ENCODE data around the gene SVOP. TPM values are rescaled to one million over a fixed set of nuclear protein-coding genes. Genes with fewer than 3 reads are reported as not detected.

SVOP gene
- total and polyA plus RNA-seq, 2 donors (not counting 1 experiment from before 2014, with no cell fraction given), result not detected

DNA sequence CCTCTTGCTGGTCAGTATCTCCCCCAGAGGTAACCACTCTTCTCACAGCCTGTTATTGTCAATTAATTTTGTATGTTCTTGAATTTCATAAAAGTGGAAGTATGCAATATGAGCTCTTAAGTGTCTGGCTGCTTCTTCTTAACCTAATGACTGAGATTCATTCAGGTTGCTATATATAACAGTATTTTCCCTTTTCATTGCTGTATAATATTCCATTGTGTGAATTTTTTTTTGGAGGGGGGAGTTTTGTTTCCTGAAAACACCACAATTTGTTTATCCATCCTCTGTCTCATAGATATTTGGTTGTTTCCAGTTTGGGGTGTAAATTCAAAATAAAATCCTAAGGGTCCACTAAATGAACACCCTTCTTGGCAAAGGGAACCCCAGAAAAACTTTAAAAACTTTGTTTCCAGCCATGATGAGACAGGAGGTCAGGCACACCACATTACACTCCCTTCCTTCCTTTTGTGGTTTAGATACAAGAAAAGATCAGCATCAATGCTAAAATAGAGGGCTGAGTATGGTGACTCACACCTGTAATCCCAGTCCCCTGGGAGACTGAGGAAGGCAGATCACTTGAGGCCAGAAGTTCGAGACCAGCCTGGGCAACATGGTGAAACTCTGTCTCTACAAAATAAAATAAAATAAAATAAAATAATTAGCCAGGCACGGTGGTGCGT is 145.0 kb downstream of the SVOP start:
- H3K27me3 ChIP-seq (replicated peaks in 1 of 4; ENCODE audit: control extremely low read depth in 1 of 4, control insufficient read depth in 3 of 4, insufficient read depth in 4 of 4, low read length in 3 of 4), result no peaks in the 10 kb centered on the region
- WGBS (ENCODE audit: insufficient coverage), result no CpG with 5 or more reads among the region's 3 CpGs
- H3K9ac ChIP-seq (ENCODE audit: low read length), result no peak overlapping the region
- Mint-ChIP-seq H3K4me3 (no peak overlapping the region), H3K27me3 (no peaks in the 10 kb centered on the region), H3K27ac (no peak overlapping the region), H3K9me3 (ENCODE audit: insufficient read depth) (no peaks in the 10 kb centered on the region), H3K4me1 (no peaks in the 10 kb centered on the region)
- no peaks in the 10 kb centered on the region for H3K36me3 ChIP-seq (replicated peaks in 1 of 2; ENCODE audit: control extremely low read depth in 1 of 2, control insufficient read depth in 1 of 2, extremely low read depth in 1 of 2, insufficient read depth in 2 of 2, low read length in 1 of 2)
- no peak overlapping the region for H3K4me2 ChIP-seq (replicated peaks; ENCODE audit: low read depth, low read length, poor library complexity, severe bottlenecking)
- H3K4me1 ChIP-seq (ENCODE audit: control insufficient read depth in 2 of 2, insufficient read depth in 2 of 2, low read length in 2 of 2), result no peaks in the 10 kb centered on the region
- ChIA-PET POLR2A (no interaction called here), CTCF (interaction anchor here (0.9 to 2.6 kb wide), 3 partner anchors 8 to 78 kb away, joined by 3 to 8 read pairs (median 4); no protein-coding TSS in a partner anchor)
- DNase-seq (no peak), ATAC-seq (ENCODE audit: low read depth) (no peak)
- H3K79me2 ChIP-seq (ENCODE audit: control insufficient read depth, insufficient read depth, low read length), result no peaks in the 10 kb centered on the region
- H3K4me3 ChIP-seq (ENCODE audit: control extremely low read depth in 1 of 5, extremely low read depth in 1 of 5, insufficient read depth in 1 of 5, low read depth in 2 of 5, low read length in 4 of 5), result no peak overlapping the region
- intact Hi-C loops (cut with micrococcal nuclease), result no loop called here
- no peaks in the 10 kb centered on the region for H4K20me1 ChIP-seq (ENCODE audit: control insufficient read depth, insufficient read depth, low read length, poor library complexity, severe bottlenecking)
- peaks cover 0 to 3% (median 0%) of the 10 kb centered on the region in 3 donors for H3K9me3 ChIP-seq (ENCODE audit: control extremely low read depth in 1 of 3, control insufficient read depth in 2 of 3, insufficient read depth in 1 of 3, low read length in 2 of 3)
- H2AFZ ChIP-seq (ENCODE audit: insufficient read depth, low read depth, low read length, poor library complexity, severe bottlenecking), result no peak overlapping the region
- no peak overlapping the region for H3K27ac ChIP-seq (ENCODE audit: low read length in 2 of 2)
- TF ChIP-seq EZH2 (IDR thresholded peaks at IDR 0.05; ENCODE audit: borderline replicate concordance, insufficient read depth, low read depth, low read length, poor library complexity, severe bottlenecking), result no peak
- TF ChIP-seq, protein P1, sequence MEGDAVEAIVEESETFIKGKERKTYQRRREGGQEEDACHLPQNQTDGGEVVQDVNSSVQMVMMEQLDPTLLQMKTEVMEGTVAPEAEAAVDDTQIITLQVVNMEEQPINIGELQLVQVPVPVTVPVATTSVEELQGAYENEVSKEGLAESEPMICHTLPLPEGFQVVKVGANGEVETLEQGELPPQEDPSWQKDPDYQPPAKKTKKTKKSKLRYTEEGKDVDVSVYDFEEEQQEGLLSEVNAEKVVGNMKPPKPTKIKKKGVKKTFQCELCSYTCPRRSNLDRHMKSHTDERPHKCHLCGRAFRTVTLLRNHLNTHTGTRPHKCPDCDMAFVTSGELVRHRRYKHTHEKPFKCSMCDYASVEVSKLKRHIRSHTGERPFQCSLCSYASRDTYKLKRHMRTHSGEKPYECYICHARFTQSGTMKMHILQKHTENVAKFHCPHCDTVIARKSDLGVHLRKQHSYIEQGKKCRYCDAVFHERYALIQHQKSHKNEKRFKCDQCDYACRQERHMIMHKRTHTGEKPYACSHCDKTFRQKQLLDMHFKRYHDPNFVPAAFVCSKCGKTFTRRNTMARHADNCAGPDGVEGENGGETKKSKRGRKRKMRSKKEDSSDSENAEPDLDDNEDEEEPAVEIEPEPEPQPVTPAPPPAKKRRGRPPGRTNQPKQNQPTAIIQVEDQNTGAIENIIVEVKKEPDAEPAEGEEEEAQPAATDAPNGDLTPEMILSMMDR (IDR thresholded peaks at IDR 0.05), result no peak

DNA sequence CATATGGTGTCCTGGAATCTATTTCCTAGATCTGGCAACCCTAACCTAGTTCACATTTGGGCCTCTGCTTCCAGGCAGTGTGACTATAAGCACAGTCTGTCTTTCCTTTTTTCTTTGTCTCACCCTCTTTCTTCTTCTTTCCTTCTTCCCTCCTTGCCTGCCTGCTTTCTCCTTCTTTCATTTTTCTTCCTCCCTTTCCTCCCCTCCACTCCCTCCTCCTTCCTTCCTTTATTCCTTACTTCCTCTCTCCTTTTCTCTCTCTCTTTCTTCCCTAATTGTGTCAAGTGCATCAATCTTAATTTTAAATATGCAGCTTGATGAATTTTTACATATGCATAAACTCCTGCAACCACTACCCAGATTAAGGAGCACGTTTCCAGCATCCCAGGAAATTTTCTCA is 145.6 kb downstream of the SVOP start:
- ChIA-PET POLR2A (no interaction called here), CTCF (interaction anchor here (1.8 to 2.6 kb wide), 2 partner anchors 9 to 75 kb away, joined by 4 to 8 read pairs; no protein-coding TSS in a partner anchor)
- Histone ChIP-seq H3K4me2 (replicated peaks; ENCODE audit: low read depth, low read length, poor library complexity, severe bottlenecking) (no peak overlapping the region), H3K9me3 (ENCODE audit: control extremely low read depth in 1 of 3, control insufficient read depth in 2 of 3, insufficient read depth in 1 of 3, low read length in 2 of 3) (peaks cover 0 to 3% (median 0%) of the 10 kb centered on the region in 3 donors), H3K4me3 (ENCODE audit: control extremely low read depth in 1 of 5, extremely low read depth in 1 of 5, insufficient read depth in 1 of 5, low read depth in 2 of 5, low read length in 4 of 5) (no peak overlapping the region), H3K27ac (ENCODE audit: low read length in 2 of 2) (no peak overlapping the region), H3K9ac (ENCODE audit: low read length) (no peak overlapping the region), H3K4me1 (ENCODE audit: control insufficient read depth in 2 of 2, insufficient read depth in 2 of 2, low read length in 2 of 2) (no peaks in the 10 kb centered on the region), H3K79me2 (ENCODE audit: control insufficient read depth, insufficient read depth, low read length) (no peaks in the 10 kb centered on the region), H3K27me3 (replicated peaks in 1 of 4; ENCODE audit: control extremely low read depth in 1 of 4, control insufficient read depth in 3 of 4, insufficient read depth in 4 of 4, low read length in 3 of 4) (no peaks in the 10 kb centered on the region), H3K36me3 (replicated peaks in 1 of 2; ENCODE audit: control extremely low read depth in 1 of 2, control insufficient read depth in 1 of 2, extremely low read depth in 1 of 2, insufficient read depth in 2 of 2, low read length in 1 of 2) (no peaks in the 10 kb centered on the region), H2AFZ (ENCODE audit: insufficient read depth, low read depth, low read length, poor library complexity, severe bottlenecking) (no peak overlapping the region), H4K20me1 (ENCODE audit: control insufficient read depth, insufficient read depth, low read length, poor library complexity, severe bottlenecking) (no peaks in the 10 kb centered on the region)
- no peaks in the 10 kb centered on the region for H3K4me1 Mint-ChIP-seq
- intact Hi-C loops (cut with micrococcal nuclease), result no loop called here
- no peak overlapping the region for H3K27ac Mint-ChIP-seq
- no peaks in the 10 kb centered on the region for H3K9me3 Mint-ChIP-seq (ENCODE audit: insufficient read depth)
- no peaks in the 10 kb centered on the region for H3K27me3 Mint-ChIP-seq
- WGBS (ENCODE audit: insufficient coverage), result no CpG with 5 or more reads among the region's 1 CpG
- DNase-seq (no peak), ATAC-seq (ENCODE audit: low read depth) (no peak)
- TF ChIP-seq, protein P1 (IDR thresholded peaks at IDR 0.05), result no peak
- TF ChIP-seq EZH2 (IDR thresholded peaks at IDR 0.05; ENCODE audit: borderline replicate concordance, insufficient read depth, low read depth, low read length, poor library complexity, severe bottlenecking), result no peak
- no peak overlapping the region for H3K4me3 Mint-ChIP-seq

Measured in B cell (primary cell).